ENCODE measurements around the gene LRRN2.

LRRN2 gene

GRCh38 chr1:204605791-204606190 is 79.7 kb downstream of the LRRN2 start:
- Histone ChIP-seq H3K4me3 (ENCODE audit: low read length) (no peak overlapping the region), H2AFZ (ENCODE audit: low read depth, low read length) (no peak overlapping the region), H3K36me3 (ENCODE audit: insufficient read depth, low read length) (no peaks in the 10 kb centered on the region), H3K27me3 (ENCODE audit: insufficient read depth, low read length) (peaks cover 2% of the 10 kb centered on the region), H3K9me3 (ENCODE audit: low read length) (no peaks in the 10 kb centered on the region), H3K4me1 (ENCODE audit: insufficient read depth, low read length) (peaks cover 4% of the 10 kb centered on the region)

DNA sequence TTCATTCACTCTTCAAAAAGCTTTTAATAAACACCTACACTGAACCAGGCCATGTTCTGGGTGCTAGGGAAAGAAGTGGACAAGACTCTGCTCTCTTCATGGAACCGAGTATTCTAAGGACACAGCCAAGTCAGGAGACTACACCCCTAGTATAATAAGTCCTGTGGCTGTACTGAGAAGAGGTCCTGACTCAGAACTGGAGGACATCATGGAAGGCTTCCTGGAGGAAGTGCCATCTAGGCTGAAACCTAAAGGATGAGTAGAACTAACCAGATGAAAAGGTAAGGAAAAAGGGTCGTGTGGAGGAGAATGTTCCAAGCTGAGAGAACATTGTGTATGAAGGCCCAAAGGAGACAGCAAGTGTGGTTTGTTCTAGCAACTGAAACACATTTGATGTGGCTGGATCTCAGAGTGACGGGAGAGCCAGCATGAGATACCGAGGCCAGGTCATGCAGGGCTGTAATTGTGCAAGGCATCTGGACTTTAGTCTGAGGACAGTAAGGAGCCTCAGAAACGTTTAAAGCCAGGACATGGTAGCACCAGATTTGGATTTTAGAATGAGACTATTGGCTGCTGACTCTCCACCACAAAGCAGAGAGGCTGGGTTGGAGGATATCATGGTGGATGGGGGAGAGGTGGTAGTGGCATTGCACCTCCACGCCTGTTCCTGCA is 82.5 kb downstream of the LRRN2 start:
- Histone ChIP-seq H2AFZ (ENCODE audit: low read depth, low read length) (no peak overlapping the region), H3K36me3 (ENCODE audit: insufficient read depth, low read length) (no peaks in the 10 kb centered on the region), H3K4me3 (ENCODE audit: low read length) (no peak overlapping the region), H3K27me3 (ENCODE audit: insufficient read depth, low read length) (peaks cover 2% of the 10 kb centered on the region), H3K9me3 (ENCODE audit: low read length) (no peaks in the 10 kb centered on the region), H3K4me1 (ENCODE audit: insufficient read depth, low read length) (no peaks in the 10 kb centered on the region)

GRCh38 chr1:204602111-204602579 is 83.4 kb downstream of the LRRN2 start:
- H3K36me3 ChIP-seq (ENCODE audit: insufficient read depth, low read length): no peaks in the 10 kb centered on the region
- H3K27me3 ChIP-seq (ENCODE audit: insufficient read depth, low read length): peaks cover 2% of the 10 kb centered on the region
- H2AFZ ChIP-seq (ENCODE audit: low read depth, low read length): no peak overlapping the region
- no peaks in the 10 kb centered on the region for H3K4me1 ChIP-seq (ENCODE audit: insufficient read depth, low read length)
- H3K9me3 ChIP-seq (ENCODE audit: low read length): no peaks in the 10 kb centered on the region
- no peak overlapping the region for H3K4me3 ChIP-seq (ENCODE audit: low read length)

DNA sequence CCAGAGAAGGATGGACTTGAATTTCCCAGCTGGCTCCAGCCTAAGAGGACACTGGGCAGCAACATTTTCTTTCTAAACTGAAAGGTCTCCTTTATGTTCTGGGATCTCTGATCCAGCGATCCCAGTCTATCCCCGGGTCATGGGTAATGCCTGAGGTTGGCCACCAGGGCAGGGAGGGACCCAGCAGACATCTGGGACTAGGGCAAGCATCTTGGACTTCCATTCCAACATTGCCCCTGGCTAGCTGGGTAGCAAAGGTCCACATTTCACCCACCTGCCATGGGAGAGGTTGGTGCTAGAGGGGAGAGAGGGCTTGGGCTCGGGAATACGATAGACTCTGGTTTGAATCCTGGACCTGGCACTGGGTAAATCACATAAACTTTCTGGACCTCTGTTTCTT is 84.6 kb downstream of the LRRN2 start:
- Histone ChIP-seq H3K4me1 (ENCODE audit: insufficient read depth, low read length) (no peaks in the 10 kb centered on the region), H3K4me3 (ENCODE audit: low read length) (no peak overlapping the region), H3K9me3 (ENCODE audit: low read length) (no peaks in the 10 kb centered on the region), H2AFZ (ENCODE audit: low read depth, low read length) (no peak overlapping the region), H3K36me3 (ENCODE audit: insufficient read depth, low read length) (no peaks in the 10 kb centered on the region), H3K27me3 (ENCODE audit: insufficient read depth, low read length) (peaks cover 2% of the 10 kb centered on the region)

DNA sequence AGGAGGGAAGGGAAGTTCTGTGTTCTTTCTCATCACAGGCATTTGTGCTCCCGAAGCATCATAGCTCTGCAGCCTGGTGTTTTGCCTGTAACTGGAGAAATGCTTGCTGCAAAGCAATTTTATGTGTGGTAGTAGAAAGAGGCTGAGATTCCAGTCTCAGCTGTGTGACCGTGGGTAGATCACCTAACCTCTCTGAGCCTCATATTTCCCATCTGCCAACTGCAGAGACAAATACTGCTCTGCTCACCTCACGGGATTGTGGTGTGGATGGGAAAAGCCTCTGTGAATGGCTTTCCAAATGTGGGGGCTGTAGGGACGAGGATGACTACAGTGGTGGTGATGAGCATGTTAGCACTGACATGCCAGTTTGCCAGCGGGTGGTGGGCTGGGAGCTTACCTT is 85.3 kb downstream of the LRRN2 start:
- Histone ChIP-seq H3K4me1 (ENCODE audit: insufficient read depth, low read length) (no peaks in the 10 kb centered on the region), H3K9me3 (ENCODE audit: low read length) (no peaks in the 10 kb centered on the region), H3K4me3 (ENCODE audit: low read length) (no peak overlapping the region), H3K36me3 (ENCODE audit: insufficient read depth, low read length) (no peaks in the 10 kb centered on the region), H2AFZ (ENCODE audit: low read depth, low read length) (no peak overlapping the region), H3K27me3 (ENCODE audit: insufficient read depth, low read length) (peaks cover 2% of the 10 kb centered on the region)

- Histone ChIP-seq H3K36me3 (ENCODE audit: insufficient read depth, low read length) (no peaks in the 10 kb centered on the region), H3K4me3 (ENCODE audit: low read length) (no peak overlapping the region), H3K4me1 (ENCODE audit: insufficient read depth, low read length) (no peaks in the 10 kb centered on the region), H2AFZ (ENCODE audit: low read depth, low read length) (no peak overlapping the region), H3K9me3 (ENCODE audit: low read length) (no peaks in the 10 kb centered on the region), H3K27me3 (ENCODE audit: insufficient read depth, low read length) (peaks cover 2% of the 10 kb centered on the region)
Measured at GRCh38 chr1:204599596-204599995, 85.9 kb downstream of the LRRN2 start.

DNA sequence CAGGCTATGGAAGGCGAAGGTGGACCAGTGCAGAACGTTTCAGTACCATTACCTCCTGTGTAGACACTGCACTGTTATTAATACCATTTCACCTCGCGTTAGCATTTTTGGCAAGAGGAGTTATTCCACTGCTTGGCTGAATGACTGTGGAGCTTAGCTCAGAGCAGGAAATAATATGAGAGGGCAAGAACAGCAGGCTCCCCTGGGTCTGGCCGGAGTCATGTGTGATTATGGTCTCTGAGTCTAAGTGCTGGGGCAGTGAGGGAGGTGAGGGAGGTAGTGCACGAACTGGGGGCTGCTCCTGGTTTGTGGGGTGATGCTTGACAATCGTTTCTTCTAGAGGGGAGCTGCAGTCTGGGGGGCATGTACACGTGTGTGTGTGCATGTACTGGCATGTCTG is 86.4 kb downstream of the LRRN2 start:
- H3K4me1 ChIP-seq (ENCODE audit: insufficient read depth, low read length): no peaks in the 10 kb centered on the region
- no peak overlapping the region for H2AFZ ChIP-seq (ENCODE audit: low read depth, low read length)
- H3K27me3 ChIP-seq (ENCODE audit: insufficient read depth, low read length): peaks cover 2% of the 10 kb centered on the region
- no peaks in the 10 kb centered on the region for H3K36me3 ChIP-seq (ENCODE audit: insufficient read depth, low read length)
- no peaks in the 10 kb centered on the region for H3K9me3 ChIP-seq (ENCODE audit: low read length)
- H3K4me3 ChIP-seq (ENCODE audit: low read length): no peak overlapping the region

- no peak overlapping the region for H3K4me3 ChIP-seq (ENCODE audit: low read length)
- H3K9me3 ChIP-seq (ENCODE audit: low read length): no peaks in the 10 kb centered on the region
- no peaks in the 10 kb centered on the region for H3K4me1 ChIP-seq (ENCODE audit: insufficient read depth, low read length)
- H3K36me3 ChIP-seq (ENCODE audit: insufficient read depth, low read length): no peaks in the 10 kb centered on the region
- H2AFZ ChIP-seq (ENCODE audit: low read depth, low read length): no peak overlapping the region
- peaks cover 2% of the 10 kb centered on the region for H3K27me3 ChIP-seq (ENCODE audit: insufficient read depth, low read length)
Measured at GRCh38 chr1:204598319-204598969, 87.1 kb downstream of the LRRN2 start.

GRCh38 chr1:204592246-204592948 is 93.1 kb downstream of the LRRN2 start:
- no peak overlapping the region for H3K4me3 ChIP-seq (ENCODE audit: low read length)
- H2AFZ ChIP-seq (ENCODE audit: low read depth, low read length): no peak overlapping the region
- H3K9me3 ChIP-seq (ENCODE audit: low read length): no peaks in the 10 kb centered on the region
- H3K27me3 ChIP-seq (ENCODE audit: insufficient read depth, low read length): no peaks in the 10 kb centered on the region
- H3K4me1 ChIP-seq (ENCODE audit: insufficient read depth, low read length): peaks cover 3% of the 10 kb centered on the region
- no peaks in the 10 kb centered on the region for H3K36me3 ChIP-seq (ENCODE audit: insufficient read depth, low read length)

DNA sequence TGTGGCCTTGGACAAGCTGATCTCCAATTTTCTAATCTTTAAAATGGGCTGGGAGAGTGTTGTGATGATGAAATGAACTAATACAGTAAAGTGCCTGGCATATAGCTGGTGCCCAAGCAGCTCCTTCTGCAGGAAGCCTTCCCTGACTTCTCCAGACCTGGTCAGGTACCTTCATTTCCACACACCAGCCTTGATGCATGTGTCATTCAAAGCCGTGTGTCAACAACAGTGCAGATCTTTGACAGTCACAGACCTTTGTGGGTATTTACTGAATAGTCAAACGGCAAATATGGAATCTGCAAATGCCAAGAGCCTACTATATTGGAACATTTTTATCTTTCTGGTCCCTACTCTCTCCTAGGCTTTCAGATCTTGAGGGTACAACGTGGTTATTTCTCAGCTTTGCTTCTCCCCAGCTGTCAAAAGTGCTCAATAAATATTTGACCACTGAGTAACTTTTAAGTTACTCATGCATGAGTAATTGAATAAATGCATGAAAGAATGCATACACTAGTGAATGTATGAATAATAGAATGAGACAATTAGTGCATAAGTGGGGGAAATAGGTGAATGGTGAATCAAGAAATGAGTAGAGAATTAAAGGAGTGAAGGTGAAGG is 94.0 kb downstream of the LRRN2 start:
- Histone ChIP-seq H3K27me3 (ENCODE audit: insufficient read depth, low read length) (no peaks in the 10 kb centered on the region), H3K9me3 (ENCODE audit: low read length) (no peaks in the 10 kb centered on the region), H3K36me3 (ENCODE audit: insufficient read depth, low read length) (no peaks in the 10 kb centered on the region), H3K4me3 (ENCODE audit: low read length) (no peak overlapping the region), H2AFZ (ENCODE audit: low read depth, low read length) (no peak overlapping the region), H3K4me1 (ENCODE audit: insufficient read depth, low read length) (peaks cover 3% of the 10 kb centered on the region)

DNA sequence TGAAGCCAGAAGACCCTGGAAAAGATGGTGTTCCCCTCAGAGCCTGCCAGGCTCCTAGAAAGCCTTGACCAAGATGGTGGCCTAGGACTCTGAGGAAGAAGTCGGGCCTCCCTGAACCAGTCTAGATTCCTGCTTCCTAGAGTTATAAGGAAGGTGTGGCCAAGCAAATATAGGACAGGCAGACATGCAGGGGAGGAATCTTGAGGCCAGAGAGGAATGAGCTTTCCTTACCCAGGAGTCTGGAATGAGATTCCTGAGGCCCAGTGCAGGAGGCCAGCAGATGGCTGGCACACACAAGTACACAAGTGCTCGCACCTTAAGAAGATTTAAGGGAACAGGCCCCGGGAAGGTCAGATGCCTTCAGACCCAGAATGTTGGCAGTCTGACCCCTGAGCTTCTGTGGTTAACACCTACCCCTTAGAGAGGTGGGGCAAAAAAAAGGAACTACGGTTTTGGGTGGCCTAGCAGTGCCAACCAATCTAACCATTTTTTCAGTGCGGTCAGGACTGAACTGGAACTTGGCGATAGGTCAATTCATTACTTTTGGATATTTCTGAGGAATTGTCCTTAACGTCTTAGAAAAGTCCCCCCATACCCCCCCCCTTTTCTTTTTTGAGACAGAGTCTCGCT is 96.0 kb downstream of the LRRN2 start:
- Histone ChIP-seq H3K4me1 (ENCODE audit: insufficient read depth, low read length) (peaks cover 3% of the 10 kb centered on the region), H3K27me3 (ENCODE audit: insufficient read depth, low read length) (no peaks in the 10 kb centered on the region), H2AFZ (ENCODE audit: low read depth, low read length) (no peak overlapping the region), H3K36me3 (ENCODE audit: insufficient read depth, low read length) (no peaks in the 10 kb centered on the region), H3K9me3 (ENCODE audit: low read length) (no peaks in the 10 kb centered on the region), H3K4me3 (ENCODE audit: low read length) (no peak overlapping the region)

- Histone ChIP-seq H3K27me3 (ENCODE audit: insufficient read depth, low read length) (no peaks in the 10 kb centered on the region), H3K9me3 (ENCODE audit: low read length) (no peaks in the 10 kb centered on the region), H3K4me1 (ENCODE audit: insufficient read depth, low read length) (peaks cover 3% of the 10 kb centered on the region), H3K4me3 (ENCODE audit: low read length) (no peak overlapping the region), H2AFZ (ENCODE audit: low read depth, low read length) (no peak overlapping the region), H3K36me3 (ENCODE audit: insufficient read depth, low read length) (no peaks in the 10 kb centered on the region)
Measured at GRCh38 chr1:204588826-204589225, 96.7 kb downstream of the LRRN2 start.

- no peaks in the 10 kb centered on the region for H3K36me3 ChIP-seq (ENCODE audit: insufficient read depth, low read length)
- H3K4me1 ChIP-seq (ENCODE audit: insufficient read depth, low read length): peaks cover under 1% of the 10 kb centered on the region
- no peak overlapping the region for H3K4me3 ChIP-seq (ENCODE audit: low read length)
- H2AFZ ChIP-seq (ENCODE audit: low read depth, low read length): no peak overlapping the region
- no peaks in the 10 kb centered on the region for H3K9me3 ChIP-seq (ENCODE audit: low read length)
- no peaks in the 10 kb centered on the region for H3K27me3 ChIP-seq (ENCODE audit: insufficient read depth, low read length)
Measured at GRCh38 chr1:204587621-204588020, 97.9 kb downstream of the LRRN2 start.
